Ascending aorta (tissue), 2 donors: ENCODE results near the gene ADAMTS15. TPM values are rescaled to one million over a fixed set of nuclear protein-coding genes. Genes with fewer than 3 reads are reported as not detected.
A peak's percentile ranks its signal among the peaks of the same experiment; 100 is the strongest.

Experiments
- DNase-seq, 2 donors: peaks; one replicate each; pipeline ENCODE4 v3.0.0-alpha.2; 2019; ENCODE audit warnings: low spot score in 2 of 2
- H3K27ac ChIP-seq, 2 donors: fragments of 200-600 bp; sonication (generic); one replicate each; pipeline ENCODE4 v1.5.1; 2016 to 2017; ENCODE audit warnings: mild to moderate bottlenecking in 1 of 2
- H3K27me3 ChIP-seq: fragments of 200-600 bp; sonication (generic); one replicate; pipeline ENCODE4 v1.5.1; 2017
- H3K36me3 ChIP-seq, 2 donors: fragments of 200-600 bp; sonication (generic); one replicate each; pipeline ENCODE4 v1.5.1; 2016
- H3K4me1 ChIP-seq, 2 donors: fragments of 200-600 bp; sonication (generic); one replicate each; pipeline ENCODE4 v1.5.1; 2016 to 2017; ENCODE audit warnings: mild to moderate bottlenecking in 1 of 2
- H3K4me3 ChIP-seq, 2 donors: fragments of 200-600 bp; sonication (generic); one replicate each; pipeline ENCODE4 v1.5.1; 2016 to 2017; ENCODE audit warnings: mild to moderate bottlenecking in 1 of 2
- H3K9me3 ChIP-seq, 2 donors: fragments of 200-600 bp; sonication (generic); one replicate each; pipeline ENCODE4 v1.5.1; 2016
- intact Hi-C: fragments of 100-400 bp; cut with DNase I; formaldehyde crosslinking; loops from one replicate; pipeline ENCODE4 v1.15.1; 2023
- total RNA-seq: library from RNA; depleted of rRNA; stranded (reverse); fragments of >200 nt; gene quantifications from one replicate; pipeline ENCODE4 v1.1.0, GENCODE V29; 2016
- TF ChIP-seq, protein P1 (sequence below), 3 experiments: fragments of 200-600 bp in 2 of 3; fragments of 450-650 bp in 1 of 3; sonication (generic) in 2 of 3; IDR thresholded peaks; one replicate each; pipeline ENCODE4 v1.5.1; 2016 to 2019; ENCODE audit warnings: antibody characterized with exemption in 3 of 3, mild to moderate bottlenecking in 1 of 3, moderate library complexity in 1 of 3

Gene ADAMTS15
- total RNA-seq, 1 donor from 2014 or later = 20.4 TPM

DNA sequence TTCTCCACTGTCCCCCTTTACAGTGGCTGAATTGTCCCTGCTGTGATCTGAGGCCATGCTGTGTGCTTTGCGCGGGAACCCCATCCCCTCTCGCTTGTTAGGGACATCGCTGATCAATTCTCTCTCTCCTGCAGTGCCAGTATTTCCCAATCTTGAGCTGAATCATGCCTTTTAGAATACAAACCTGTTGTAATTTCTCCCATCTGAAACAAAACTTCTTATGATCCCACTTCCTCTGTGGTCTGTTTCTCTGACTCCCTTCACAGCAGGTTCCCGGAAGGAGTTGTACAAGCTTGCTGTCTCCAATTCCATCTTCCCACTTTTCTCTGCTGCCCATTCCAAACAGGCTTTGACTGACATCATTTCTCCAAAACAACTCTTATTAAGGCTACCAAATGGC, 16.8 kb downstream of the ADAMTS15 start:
- no peaks in the 10 kb centered on the region for H3K4me1 ChIP-seq
- DNase-seq = no peak
- intact Hi-C loops = no loop called here
- H3K36me3 ChIP-seq = peaks cover 31 to 39% of the 10 kb centered on the region in 2 donors
- H3K4me3 ChIP-seq = no peak overlapping the region
- no peaks in the 10 kb centered on the region for H3K27me3 ChIP-seq
- H3K9me3 ChIP-seq = no peaks in the 10 kb centered on the region
- TF ChIP-seq, protein P1, sequence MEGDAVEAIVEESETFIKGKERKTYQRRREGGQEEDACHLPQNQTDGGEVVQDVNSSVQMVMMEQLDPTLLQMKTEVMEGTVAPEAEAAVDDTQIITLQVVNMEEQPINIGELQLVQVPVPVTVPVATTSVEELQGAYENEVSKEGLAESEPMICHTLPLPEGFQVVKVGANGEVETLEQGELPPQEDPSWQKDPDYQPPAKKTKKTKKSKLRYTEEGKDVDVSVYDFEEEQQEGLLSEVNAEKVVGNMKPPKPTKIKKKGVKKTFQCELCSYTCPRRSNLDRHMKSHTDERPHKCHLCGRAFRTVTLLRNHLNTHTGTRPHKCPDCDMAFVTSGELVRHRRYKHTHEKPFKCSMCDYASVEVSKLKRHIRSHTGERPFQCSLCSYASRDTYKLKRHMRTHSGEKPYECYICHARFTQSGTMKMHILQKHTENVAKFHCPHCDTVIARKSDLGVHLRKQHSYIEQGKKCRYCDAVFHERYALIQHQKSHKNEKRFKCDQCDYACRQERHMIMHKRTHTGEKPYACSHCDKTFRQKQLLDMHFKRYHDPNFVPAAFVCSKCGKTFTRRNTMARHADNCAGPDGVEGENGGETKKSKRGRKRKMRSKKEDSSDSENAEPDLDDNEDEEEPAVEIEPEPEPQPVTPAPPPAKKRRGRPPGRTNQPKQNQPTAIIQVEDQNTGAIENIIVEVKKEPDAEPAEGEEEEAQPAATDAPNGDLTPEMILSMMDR (IDR thresholded peaks at IDR 0.05) = no peak
- no peak overlapping the region for H3K27ac ChIP-seq

DNA sequence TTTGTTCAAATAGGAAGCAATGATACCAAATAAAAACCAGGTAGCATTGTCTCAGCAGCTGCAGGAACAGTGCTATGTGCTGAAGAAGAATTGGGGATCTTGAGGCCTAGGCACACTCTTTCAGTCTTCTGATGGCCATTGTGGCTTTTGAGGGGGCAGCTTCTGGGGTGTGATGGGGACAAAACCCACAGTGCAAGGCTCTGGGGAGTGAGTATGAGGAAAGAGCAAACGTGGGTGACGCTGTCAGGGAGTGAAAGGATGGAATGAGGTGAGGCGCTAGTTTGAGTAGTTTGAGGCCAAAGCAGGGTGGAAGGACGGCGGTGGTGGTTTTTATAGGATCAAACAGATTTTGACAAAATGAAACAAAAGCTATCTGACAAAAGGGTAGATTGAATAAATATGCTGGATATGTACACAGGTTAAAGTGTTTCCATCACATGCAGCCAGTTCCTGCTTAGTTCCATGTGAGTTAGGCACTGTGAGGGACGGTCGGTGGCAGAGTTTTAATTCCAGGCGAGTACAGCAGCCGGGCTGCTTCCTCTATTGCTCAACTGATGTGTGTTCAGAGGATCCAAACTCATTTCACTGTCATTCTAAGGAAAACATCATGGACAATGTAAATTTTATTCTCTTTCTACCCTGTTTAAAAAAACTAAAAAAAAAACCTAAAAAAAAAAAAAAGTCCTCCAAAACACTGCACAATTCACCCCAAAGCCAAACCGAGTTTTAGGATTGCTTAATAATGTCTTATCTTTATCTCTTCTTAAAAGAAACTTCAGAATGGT, 18.9 kb downstream of the ADAMTS15 start:
- H3K4me3 ChIP-seq = no peak overlapping the region
- no peaks in the 10 kb centered on the region for H3K9me3 ChIP-seq
- H3K36me3 ChIP-seq = peaks cover 44 to 50% of the 10 kb centered on the region in 2 donors
- no peaks in the 10 kb centered on the region for H3K27me3 ChIP-seq
- H3K27ac ChIP-seq = no peak overlapping the region
- intact Hi-C loops = no loop called here
- peak in 1 of 2 donors; percentile 37 for DNase-seq
- TF ChIP-seq, protein P1 (IDR thresholded peaks at IDR 0.05) = no peak
- H3K4me1 ChIP-seq = no peaks in the 10 kb centered on the region

- TF ChIP-seq, protein P1 (IDR thresholded peaks at IDR 0.05) = no peak
- peak in 1 of 2 donors; percentile 39 for DNase-seq
- Histone ChIP-seq H3K27me3 (no peaks in the 10 kb centered on the region), H3K4me1 (no peaks in the 10 kb centered on the region), H3K4me3 (no peak overlapping the region), H3K27ac (no peak overlapping the region), H3K36me3 (peaks cover 52 to 54% of the 10 kb centered on the region in 2 donors), H3K9me3 (no peaks in the 10 kb centered on the region)
- intact Hi-C loops = no loop called here
Measured at GRCh38 chr11:130469181-130469580, 20.7 kb downstream of the ADAMTS15 start.

GRCh38 chr11:130470832-130471706, 22.6 kb downstream of the ADAMTS15 start:
- H3K9me3 ChIP-seq = no peaks in the 10 kb centered on the region
- H3K36me3 ChIP-seq = peaks cover 49 to 52% of the 10 kb centered on the region in 2 donors

GRCh38 chr11:130471731-130472433, 23.4 kb downstream of the ADAMTS15 start:
- intact Hi-C loops = no loop called here
- Histone ChIP-seq H3K4me1 (no peaks in the 10 kb centered on the region), H3K9me3 (no peaks in the 10 kb centered on the region), H3K27ac (no peak overlapping the region), H3K4me3 (no peak overlapping the region), H3K36me3 (peaks cover 44 to 49% of the 10 kb centered on the region in 2 donors), H3K27me3 (no peaks in the 10 kb centered on the region)
- TF ChIP-seq, protein P1 (IDR thresholded peaks at IDR 0.05) = no peak
- peak in 1 of 2 donors; percentile 55 for DNase-seq

More at GRCh38 chr11:130470832-130471706, 22.6 kb downstream of the ADAMTS15 start:
- H3K27ac ChIP-seq = no peak overlapping the region
- DNase-seq = peak in 1 of 2 donors; percentile 46
- no peaks in the 10 kb centered on the region for H3K4me1 ChIP-seq
- intact Hi-C loops = no loop called here
- TF ChIP-seq, protein P1 (IDR thresholded peaks at IDR 0.05) = no peak
- H3K4me3 ChIP-seq = no peak overlapping the region
- H3K27me3 ChIP-seq = no peaks in the 10 kb centered on the region
